Measurements from ENCODE around the gene SLC34A1.

SLC34A1 gene

GRCh38 chr5:177351392-177352329 lies 32.6 kb upstream of the SLC34A1 start, which contains the start of gene LMAN2 (continued):
- TF ChIP-seq ZNF280D (tag by site-specific recombination; IDR thresholded peaks at IDR 0.05) (no peak), ZNF174 (tag by site-specific recombination; IDR thresholded peaks at IDR 0.05) (no peak), ZNF132 (tag by site-specific recombination; IDR thresholded peaks at IDR 0.05; ENCODE audit: borderline replicate concordance) (no peak), ZNF510 (tag by site-specific recombination; IDR thresholded peaks at IDR 0.05; ENCODE audit: insufficient replicate concordance) (no peak), ZNF776 (tag by site-specific recombination; IDR thresholded peaks at IDR 0.05; ENCODE audit: borderline replicate concordance) (no peak), ZIC2 (tag by site-specific recombination; IDR thresholded peaks at IDR 0.05) (no peak), ZBTB1 (tag by site-specific recombination; IDR thresholded peaks at IDR 0.05) (peak; percentile 84; the same call in 1 of the 2 replicates), ZNF202 (tag by site-specific recombination; IDR thresholded peaks at IDR 0.05; ENCODE audit: borderline replicate concordance) (no peak), ZNF10 (tag by site-specific recombination; IDR thresholded peaks at IDR 0.05) (peak; percentile 51; the same call in 1 of the 2 replicates), ZFHX2 (tag by site-specific recombination; conservative IDR thresholded peaks at IDR 0.05) (no peak), ZBTB8A (tag by site-specific recombination; IDR thresholded peaks at IDR 0.05) (peak; percentile 47; the same call in 1 of the 2 replicates), ZNF211 (tag by site-specific recombination; IDR thresholded peaks at IDR 0.05; ENCODE audit: low read depth) (no peak), ZNF121 (tag by site-specific recombination; IDR thresholded peaks at IDR 0.05) (no peak), ZNF48 (tag by site-specific recombination; IDR thresholded peaks at IDR 0.05) (no peak), ZNF23 (tag by site-specific recombination; IDR thresholded peaks at IDR 0.05; ENCODE audit: borderline replicate concordance) (no peak), ZNF747 (tag by site-specific recombination; IDR thresholded peaks at IDR 0.05) (no peak), ZNF76 (tag by site-specific recombination; IDR thresholded peaks at IDR 0.05; ENCODE audit: borderline replicate concordance, low read depth) (peak; percentile 95), KLF9 (tag by site-specific recombination; IDR thresholded peaks at IDR 0.05; ENCODE audit: low read depth) (no peak; the same call in 1 of the 2 replicates), ZNF335 (tag by site-specific recombination; conservative IDR thresholded peaks at IDR 0.05) (peak; percentile 100), ZNF558 (tag by site-specific recombination; IDR thresholded peaks at IDR 0.05) (0 out of 2 replicates have a peak, but pooled peaks have one; percentile 26), ZNF404 (tag by site-specific recombination; IDR thresholded peaks at IDR 0.05) (no peak), ZNF280C (tag by site-specific recombination; IDR thresholded peaks at IDR 0.05) (no peak), ZNF561 (tag by site-specific recombination; IDR thresholded peaks at IDR 0.05; ENCODE audit: borderline replicate concordance) (peak; percentile 92; the same call in 1 of the 2 replicates), ZNF530 (tag by site-specific recombination; IDR thresholded peaks at IDR 0.05; ENCODE audit: low read depth) (no peak)
- TF ChIP-seq, protein P1, sequence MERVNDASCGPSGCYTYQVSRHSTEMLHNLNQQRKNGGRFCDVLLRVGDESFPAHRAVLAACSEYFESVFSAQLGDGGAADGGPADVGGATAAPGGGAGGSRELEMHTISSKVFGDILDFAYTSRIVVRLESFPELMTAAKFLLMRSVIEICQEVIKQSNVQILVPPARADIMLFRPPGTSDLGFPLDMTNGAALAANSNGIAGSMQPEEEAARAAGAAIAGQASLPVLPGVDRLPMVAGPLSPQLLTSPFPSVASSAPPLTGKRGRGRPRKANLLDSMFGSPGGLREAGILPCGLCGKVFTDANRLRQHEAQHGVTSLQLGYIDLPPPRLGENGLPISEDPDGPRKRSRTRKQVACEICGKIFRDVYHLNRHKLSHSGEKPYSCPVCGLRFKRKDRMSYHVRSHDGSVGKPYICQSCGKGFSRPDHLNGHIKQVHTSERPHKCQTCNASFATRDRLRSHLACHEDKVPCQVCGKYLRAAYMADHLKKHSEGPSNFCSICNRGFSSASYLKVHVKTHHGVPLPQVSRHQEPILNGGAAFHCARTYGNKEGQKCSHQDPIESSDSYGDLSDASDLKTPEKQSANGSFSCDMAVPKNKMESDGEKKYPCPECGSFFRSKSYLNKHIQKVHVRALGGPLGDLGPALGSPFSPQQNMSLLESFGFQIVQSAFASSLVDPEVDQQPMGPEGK (tag by site-specific recombination; IDR thresholded peaks at IDR 0.05): peak; percentile 66; the same call in 1 of the 2 replicates
- TF ChIP-seq, protein P2, sequence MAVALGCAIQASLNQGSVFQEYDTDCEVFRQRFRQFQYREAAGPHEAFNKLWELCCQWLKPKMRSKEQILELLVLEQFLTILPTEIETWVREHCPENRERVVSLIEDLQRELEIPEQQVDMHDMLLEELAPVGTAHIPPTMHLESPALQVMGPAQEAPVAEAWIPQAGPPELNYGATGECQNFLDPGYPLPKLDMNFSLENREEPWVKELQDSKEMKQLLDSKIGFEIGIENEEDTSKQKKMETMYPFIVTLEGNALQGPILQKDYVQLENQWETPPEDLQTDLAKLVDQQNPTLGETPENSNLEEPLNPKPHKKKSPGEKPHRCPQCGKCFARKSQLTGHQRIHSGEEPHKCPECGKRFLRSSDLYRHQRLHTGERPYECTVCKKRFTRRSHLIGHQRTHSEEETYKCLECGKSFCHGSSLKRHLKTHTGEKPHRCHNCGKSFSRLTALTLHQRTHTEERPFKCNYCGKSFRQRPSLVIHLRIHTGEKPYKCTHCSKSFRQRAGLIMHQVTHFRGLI (tag by site-specific recombination; IDR thresholded peaks at IDR 0.05): peak; percentile 54
- TF ChIP-seq, protein P3, sequence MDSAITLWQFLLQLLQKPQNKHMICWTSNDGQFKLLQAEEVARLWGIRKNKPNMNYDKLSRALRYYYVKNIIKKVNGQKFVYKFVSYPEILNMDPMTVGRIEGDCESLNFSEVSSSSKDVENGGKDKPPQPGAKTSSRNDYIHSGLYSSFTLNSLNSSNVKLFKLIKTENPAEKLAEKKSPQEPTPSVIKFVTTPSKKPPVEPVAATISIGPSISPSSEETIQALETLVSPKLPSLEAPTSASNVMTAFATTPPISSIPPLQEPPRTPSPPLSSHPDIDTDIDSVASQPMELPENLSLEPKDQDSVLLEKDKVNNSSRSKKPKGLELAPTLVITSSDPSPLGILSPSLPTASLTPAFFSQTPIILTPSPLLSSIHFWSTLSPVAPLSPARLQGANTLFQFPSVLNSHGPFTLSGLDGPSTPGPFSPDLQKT (IDR thresholded peaks at IDR 0.05; ENCODE audit: borderline replicate concordance, low read depth, low read length): no peak; the same call in 1 of the 2 replicates

All from HEK293 (cell line).